Metanephros (tissue), 2 donors: ENCODE data around the gene LRCH3. TPM values are rescaled to one million over a fixed set of nuclear protein-coding genes. Genes with fewer than 3 reads are reported as not detected.

Experiments used
- small RNA-seq: library from RNA; depleted of rRNA; stranded (forward); fragments of <200 nt; gene quantifications from one replicate; pipeline ENCODE3, GENCODE V24; 2014; ENCODE audit warnings: low replicate concordance
- total RNA-seq: library from RNA; depleted of rRNA; stranded (reverse); fragments of >200 nt; gene quantifications from one replicate; pipeline ENCODE4 v1.2.3, GENCODE V29; 2014

Gene LRCH3
- 92.8 TPM for total RNA-seq

DNA sequence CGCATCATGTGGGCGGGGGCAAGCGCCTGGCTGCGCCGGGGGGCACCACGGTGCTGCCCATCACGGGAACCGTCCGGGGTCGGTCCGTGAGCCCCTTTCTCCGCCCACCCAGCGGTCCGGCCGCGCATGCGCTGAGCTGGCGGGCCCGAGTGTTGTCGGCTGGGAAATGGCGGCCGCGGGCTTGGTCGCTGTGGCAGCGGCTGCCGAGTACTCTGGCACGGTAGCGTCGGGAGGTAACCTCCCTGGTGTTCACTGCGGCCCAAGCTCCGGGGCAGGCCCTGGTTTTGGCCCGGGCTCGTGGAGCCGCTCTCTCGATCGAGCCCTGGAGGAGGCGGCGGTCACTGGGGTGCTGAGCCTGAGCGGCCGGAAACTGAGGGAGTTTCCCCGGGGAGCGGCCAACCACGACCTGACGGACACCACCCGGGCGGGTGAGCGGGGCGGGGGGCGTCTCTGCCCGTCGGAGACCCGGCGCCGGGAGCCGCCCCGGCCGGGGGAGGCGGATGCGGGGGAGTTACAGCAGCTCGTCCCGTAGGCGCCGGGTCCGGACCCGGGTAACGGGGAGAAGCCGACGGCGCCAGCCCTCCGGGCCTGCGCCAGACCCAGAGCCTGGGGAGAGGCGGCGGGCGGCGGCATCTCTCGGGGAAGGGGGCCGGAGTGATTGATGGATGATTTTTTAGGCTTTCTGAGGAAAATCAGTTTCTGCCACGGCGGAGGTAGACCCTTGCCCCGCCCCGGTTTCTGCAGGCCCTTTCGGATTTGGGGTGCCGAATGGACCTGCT is at the start of gene LRCH3:
TSS of gene LRCH3 (plus strand) at position 142 of the 779 bp plus-strand sequence. CDS start at position 167, 25 bp downstream.

DNA sequence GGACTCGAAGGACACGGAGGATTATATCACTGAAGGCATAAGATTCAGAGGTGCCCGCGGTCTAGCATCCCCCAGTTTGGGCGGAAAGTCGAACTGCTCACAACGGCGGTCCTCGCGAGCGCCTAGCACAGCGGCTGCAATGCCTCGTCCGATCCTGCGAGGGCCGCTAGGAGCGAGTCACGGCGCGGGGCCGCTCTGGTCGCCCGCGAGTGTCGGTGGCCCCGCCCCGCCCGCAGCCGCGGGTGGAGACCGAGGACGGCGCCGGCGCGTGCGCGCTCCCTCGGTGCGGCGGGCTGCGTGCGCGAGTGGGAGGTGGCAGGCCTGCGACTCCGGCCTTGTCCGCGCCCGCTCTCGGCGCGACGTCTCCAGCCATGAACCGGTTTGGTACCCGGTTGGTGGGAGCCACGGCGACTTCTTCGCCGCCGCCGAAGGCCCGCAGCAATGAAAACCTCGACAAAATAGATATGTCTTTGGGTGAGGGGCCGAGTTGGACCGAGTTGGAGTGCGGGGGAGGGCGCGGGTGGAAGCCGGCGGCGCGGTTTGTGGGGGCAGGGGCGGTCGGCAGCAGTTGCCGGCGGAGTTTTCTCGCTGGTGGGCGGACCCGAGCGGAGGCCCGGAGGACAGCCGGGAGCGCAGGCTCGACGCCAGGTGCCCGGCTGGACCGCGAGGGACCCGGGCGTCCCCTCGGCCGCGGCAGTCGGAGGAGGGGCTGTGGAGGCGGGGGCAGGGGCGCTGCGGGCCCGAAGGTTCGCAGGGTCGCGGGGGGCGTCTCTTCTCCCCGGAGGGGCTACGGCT is 41.3 kb upstream of the LRCH3 start, which contains the start of gene FYTTD1:
TSS of gene FYTTD1 (plus strand) at position 283 of the 795 bp plus-strand sequence. CDS start at position 372, 89 bp downstream.

Small RNA genes within 50 kb of the gene (small RNA-seq; reads per million reads assigned to genes)
- gene RNU6-858P: not detected

Other genes with a start within 250 kb of the LRCH3 start
- 32.3 TPM for gene BDH1, start 235.3 kb upstream of the LRCH3 start, total RNA-seq
- gene RUBCN, start 54.4 kb upstream of the LRCH3 start, total RNA-seq: 16.3 TPM
- gene FYTTD1, start 41.4 kb upstream of the LRCH3 start, total RNA-seq: 48.5 TPM
- 636 TPM for gene RPL35A, start 158.9 kb downstream of the LRCH3 start, total RNA-seq
- gene LMLN, start 169.0 kb downstream of the LRCH3 start, total RNA-seq: 8.0 TPM